Stimulated activated CD8-positive, alpha-beta memory T cell treated with anti-CD3 and anti-CD28 coated beads, Interleukin-7, amount 100 ng/mL, for 48 hours (primary cell): Measurements from ENCODE around the gene C1QTNF7.

Source experiments
- DNase-seq, 2 donors: peaks; one replicate each; pipeline ENCODE4 v3.0.0-alpha.2; 2020; ENCODE audit warnings: low read depth in 1 of 2; ENCODE audit errors: extremely low read depth in 1 of 2

The C1QTNF7 gene

DNA sequence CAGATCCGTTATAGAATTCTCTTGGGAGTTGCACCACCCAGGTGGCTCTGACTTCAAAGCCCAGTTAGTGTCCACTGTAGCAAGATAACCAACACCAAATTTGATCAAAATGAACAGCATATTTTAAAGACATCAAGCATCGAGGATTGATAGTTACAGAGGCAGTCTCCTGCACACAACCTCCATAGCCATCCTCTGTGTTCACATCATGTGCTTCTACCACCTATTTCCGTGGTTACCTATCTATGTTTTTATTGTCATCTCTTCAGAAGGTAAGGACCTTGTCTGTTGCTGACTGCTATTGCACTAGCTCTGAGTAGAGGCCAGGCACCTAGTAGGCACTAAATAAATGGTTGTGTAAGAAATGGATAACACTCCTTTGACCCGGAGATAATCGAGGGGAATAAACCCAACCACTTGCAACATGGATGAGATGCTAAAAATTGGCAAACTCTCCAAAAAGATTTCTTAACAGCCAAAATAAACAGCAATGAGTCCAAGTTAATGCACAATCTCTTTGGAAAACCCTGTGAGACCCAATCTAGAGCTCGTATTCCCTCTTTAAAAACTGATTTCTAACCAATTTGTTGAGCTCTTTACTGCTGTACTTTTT, 14.7 kb upstream of the C1QTNF7 start:
- DNase-seq: no peak

DNA sequence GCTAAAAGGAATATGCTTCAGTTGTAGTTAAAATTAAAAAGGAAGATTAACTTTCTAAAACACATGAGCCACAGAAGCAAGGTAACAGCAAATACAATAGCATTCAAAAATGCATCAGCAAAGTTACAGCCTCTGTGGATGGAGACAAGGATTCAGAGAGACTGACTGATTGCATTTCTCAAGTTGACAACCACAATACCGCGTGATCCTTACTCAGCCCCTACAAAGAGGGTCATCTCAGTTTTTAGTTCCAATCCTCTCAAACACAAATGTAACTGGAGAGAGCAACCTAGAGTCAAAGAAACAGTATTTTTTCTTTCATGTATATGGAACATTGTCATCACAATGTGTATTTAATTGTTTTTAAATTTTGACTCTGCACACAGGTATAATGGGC, 14.2 kb upstream of the C1QTNF7 start:
- no peak for DNase-seq

GRCh38 chr4:15414551-15415091, 13.2 kb upstream of the C1QTNF7 start:
- DNase-seq: no peak

GRCh38 chr4:15416357-15417232, 11.2 kb upstream of the C1QTNF7 start:
- DNase-seq: no peak

- no peak for DNase-seq
Observed at GRCh38 chr4:15417233-15417660, 10.6 kb upstream of the C1QTNF7 start.

GRCh38 chr4:15418956-15419355, 8.9 kb upstream of the C1QTNF7 start:
- DNase-seq: no peak

DNA sequence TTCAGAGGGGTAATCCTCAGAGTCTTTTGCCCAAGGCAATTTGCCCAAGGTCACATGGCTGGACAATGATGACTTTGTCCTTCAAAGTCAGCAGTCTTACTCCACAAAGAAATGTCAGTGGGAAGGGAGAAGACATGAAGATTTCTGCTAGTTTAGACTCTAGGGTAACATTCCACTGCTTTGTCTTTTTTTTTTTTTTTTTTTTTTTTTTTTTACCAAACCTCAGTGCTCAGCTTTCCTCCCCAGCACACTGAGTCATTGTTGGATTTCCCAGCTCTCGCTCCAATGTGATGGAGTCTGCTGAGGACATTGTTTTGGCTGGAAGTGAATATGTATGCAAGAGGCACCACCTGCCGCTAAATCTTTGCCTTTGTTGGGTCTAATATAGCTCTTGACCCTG, 7.2 kb upstream of the C1QTNF7 start:
- no peak for DNase-seq

GRCh38 chr4:15423285-15423711, 4.5 kb upstream of the C1QTNF7 start:
- DNase-seq: no peak

DNA sequence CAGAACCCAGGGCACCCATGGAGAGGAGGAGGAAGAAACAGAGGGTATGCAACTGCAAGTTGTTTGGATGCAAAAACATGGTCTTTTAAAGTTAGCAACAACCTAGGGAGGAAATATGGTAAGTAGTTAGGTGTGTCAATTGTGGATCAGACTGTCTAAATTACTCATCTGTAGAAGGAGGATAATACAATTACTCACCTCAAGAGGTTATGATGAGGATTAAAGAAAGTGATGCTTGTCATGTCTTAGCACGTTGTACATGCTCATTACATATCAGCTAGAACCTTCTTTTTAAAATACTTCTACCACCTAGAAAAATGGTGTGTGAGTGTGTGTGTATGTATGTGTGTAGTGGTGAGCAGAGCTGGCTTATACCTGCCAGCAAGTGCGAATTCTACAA, 2.3 kb upstream of the C1QTNF7 start:
- no peak for DNase-seq

DNA sequence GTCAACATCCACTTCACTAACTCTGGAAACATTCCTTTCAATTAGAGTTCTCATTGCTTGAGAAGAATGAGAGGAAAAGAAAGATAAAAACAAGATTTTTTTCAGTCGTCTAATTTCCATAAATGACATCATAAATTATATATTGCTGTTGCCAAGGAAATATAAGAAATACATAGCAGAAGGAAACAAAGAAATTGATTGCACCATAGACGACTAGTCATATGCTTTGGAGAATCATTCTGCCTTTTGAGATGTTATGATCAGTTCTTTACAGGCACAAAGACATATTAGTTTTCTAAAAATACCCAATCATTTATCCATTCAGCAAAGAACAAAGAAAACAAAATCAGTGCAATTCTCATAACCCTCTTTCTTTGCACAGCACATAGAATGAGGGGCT, 672 bp upstream of the C1QTNF7 start:
- no peak for DNase-seq

GRCh38 chr4:15428611-15429010, 778 bp downstream of the C1QTNF7 start:
- no peak for DNase-seq

DNA sequence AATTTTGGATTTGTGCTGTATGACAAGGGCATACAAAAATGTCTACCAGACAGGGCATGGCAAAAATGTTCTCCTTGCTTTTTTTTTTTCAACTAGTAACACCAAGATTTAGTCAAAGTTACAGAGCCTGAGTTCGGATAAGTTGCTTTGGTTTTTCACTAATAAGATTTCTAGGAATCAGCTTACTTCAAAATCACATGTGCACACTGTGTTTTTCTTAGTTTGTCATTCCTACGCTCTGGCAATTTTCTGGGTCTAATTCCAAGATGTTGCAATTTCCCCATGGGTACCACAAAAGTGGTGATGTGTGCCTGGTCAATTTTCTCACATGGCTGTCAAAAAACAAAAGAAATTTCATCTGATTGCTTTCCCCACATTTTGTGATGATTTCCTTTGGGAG, 6.3 kb downstream of the C1QTNF7 start:
- no peak for DNase-seq

- DNase-seq: no peak
Observed at GRCh38 chr4:15434676-15435075, 6.8 kb downstream of the C1QTNF7 start.

DNA sequence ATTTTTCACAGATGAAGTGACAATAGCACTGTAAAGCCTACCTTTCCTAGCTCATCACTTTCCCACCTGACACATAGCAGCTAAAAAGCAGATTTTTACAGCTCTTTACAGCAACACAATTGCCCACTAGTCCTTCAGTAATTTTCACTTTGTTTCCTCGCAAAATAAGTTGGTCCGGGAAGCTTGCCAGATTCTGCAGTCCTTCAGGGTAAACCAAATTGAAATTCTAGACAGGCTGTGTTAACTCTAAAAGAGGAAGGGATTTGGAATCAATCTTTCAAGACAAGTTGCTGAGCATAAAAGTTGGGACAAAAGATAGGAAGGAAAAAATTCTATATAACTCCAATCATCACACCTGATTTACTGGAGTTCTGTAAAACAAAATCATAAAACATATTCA, 8.7 kb downstream of the C1QTNF7 start:
- no peak for DNase-seq

- DNase-seq: no peak
Observed at GRCh38 chr4:15438939-15439524, 11.2 kb downstream of the C1QTNF7 start.

DNA sequence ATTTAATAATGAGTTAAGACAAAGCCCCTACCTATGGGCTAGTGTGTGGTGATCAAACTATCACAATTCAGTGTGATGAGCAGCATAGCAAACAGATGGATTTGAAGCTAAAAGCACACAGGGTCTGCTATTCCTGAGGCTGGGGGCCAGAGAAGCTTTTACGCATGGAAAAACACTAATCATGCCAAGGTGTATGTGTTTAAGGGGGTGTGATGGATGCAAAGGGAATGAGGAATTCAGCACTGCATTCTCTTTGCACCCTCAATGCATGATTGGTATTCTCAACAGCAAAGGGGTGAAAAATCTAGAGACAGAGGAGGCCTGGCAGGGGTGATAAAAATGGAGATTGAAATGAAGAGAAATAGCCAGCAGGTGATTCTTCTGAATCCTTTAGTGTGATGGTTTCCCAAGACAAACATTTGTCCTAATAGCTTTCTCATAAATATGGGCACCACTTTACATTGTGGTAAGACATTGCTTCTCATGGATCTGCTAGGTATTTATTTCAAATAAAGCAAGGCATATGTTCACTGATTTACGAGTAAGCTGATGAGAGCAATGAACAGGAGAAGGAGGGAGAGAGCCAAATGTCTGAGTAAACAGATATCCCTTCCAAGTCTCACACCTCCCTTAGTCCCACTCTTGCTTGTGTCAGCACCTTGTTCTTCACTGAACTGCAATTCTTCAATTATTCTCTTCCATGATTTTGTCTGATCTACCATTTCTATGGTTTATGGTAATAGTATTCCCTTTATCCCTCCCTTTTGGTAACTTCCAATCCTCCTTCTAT, 15.7 kb downstream of the C1QTNF7 start:
- no peak for DNase-seq

GRCh38 chr4:15444276-15444675, 16.4 kb downstream of the C1QTNF7 start:
- no peak for DNase-seq

- DNase-seq: no peak
Observed at GRCh38 chr4:15444879-15445547, 17.2 kb downstream of the C1QTNF7 start.

DNA sequence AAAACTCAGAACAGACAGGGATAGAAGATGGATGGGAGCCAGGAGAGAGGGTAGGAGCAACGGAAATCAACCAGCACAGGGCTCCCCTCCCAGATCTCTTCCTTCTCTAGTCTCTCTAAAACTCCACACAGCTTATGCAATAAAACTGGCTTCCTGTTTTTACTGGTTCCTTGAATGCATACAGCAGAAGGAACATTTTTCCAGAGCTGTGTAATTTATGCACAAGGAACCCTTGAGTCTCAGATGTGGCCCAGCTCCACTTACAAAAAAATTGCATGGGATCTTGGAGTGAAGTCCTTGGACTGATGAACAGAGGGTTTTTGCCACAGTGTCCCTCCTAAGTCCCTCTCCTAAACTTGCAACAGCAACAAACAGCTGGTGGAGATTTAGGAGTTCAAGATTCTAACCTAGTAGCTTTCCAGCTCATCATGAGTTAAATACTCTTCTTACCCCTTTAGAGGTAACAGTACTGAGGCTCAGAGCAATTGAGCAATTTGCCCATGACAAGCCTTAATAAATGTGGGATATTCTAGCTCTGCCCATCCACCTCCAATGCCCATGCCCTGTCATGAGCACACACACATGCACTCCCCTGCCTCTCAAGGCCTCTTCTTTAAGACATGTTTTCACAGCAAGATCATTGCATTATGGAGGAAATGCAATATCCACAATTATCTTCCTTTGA, 23.5 kb downstream of the C1QTNF7 start:
- DNase-seq: no peak
